MM.1S (cell line): ENCODE data around the gene NOP10.

Source experiments
- DNase-seq: peaks from one replicate; pipeline ENCODE4 v3.0.0-alpha.2; 2015
- H2AFZ ChIP-seq: fragments of 300-600 bp; sonication (generic); 2 replicates; pipeline ENCODE4 v1.6.0; 2016; ENCODE audit warnings: antibody characterized with exemption, low read length
- H3F3A ChIP-seq: fragments of 300-600 bp; sonication (generic); 2 replicates; pipeline ENCODE4 v1.6.1; 2016; ENCODE audit warnings: mild to moderate bottlenecking, antibody characterized with exemption, low read length, moderate library complexity, mixed read lengths; ENCODE audit not compliant: insufficient read depth
- H3K27ac ChIP-seq: fragments of 300-600 bp; sonication (generic); 2 replicates; pipeline ENCODE4 v1.5.1; 2016; ENCODE audit warnings: mild to moderate bottlenecking, low read length
- H3K27me3 ChIP-seq: fragments of 300-600 bp; sonication (generic); replicated peaks from 2 replicates; pipeline ENCODE4 v1.6.0; 2016; ENCODE audit warnings: low read length; ENCODE audit not compliant: insufficient read depth
- H3K36me3 ChIP-seq: fragments of 300-600 bp; sonication (generic); replicated peaks from 2 replicates; pipeline ENCODE4 v1.6.1; 2016; ENCODE audit warnings: mild to moderate bottlenecking, low read length, mixed read lengths; ENCODE audit not compliant: insufficient read depth
- H3K4me1 ChIP-seq: fragments of 300-600 bp; sonication (generic); 2 replicates; pipeline ENCODE4 v1.6.1; 2016; ENCODE audit warnings: low read length, mixed read lengths
- H3K4me2 ChIP-seq: fragments of 300-600 bp; sonication (generic); 2 replicates; pipeline ENCODE4 v1.6.0; 2016; ENCODE audit warnings: low read depth, low read length
- H3K4me3 ChIP-seq: fragments of 300-600 bp; sonication (generic); 2 replicates; pipeline ENCODE4 v1.5.1; 2016; ENCODE audit warnings: low read length, mixed read lengths
- H3K79me2 ChIP-seq: fragments of 300-600 bp; sonication (generic); 2 replicates; pipeline ENCODE4 v1.6.1; 2016; ENCODE audit warnings: mixed run types, low read length, mixed read lengths
- H3K9ac ChIP-seq: fragments of 300-600 bp; sonication (generic); 2 replicates; pipeline ENCODE4 v1.6.1; 2016; ENCODE audit warnings: low read length, mixed read lengths
- H3K9me2 ChIP-seq: fragments of 300-600 bp; sonication (generic); replicated peaks from 2 replicates; pipeline ENCODE4 v1.6.1; 2016; ENCODE audit warnings: mild to moderate bottlenecking, low read length, mixed read lengths; ENCODE audit not compliant: insufficient read depth
- H3K9me3 ChIP-seq: fragments of 300-600 bp; sonication (generic); replicated peaks from 2 replicates; pipeline ENCODE4 v1.6.1; 2016; ENCODE audit warnings: mild to moderate bottlenecking, low read length, mixed read lengths; ENCODE audit not compliant: insufficient read depth
- H4K20me1 ChIP-seq: fragments of 300-600 bp; sonication (generic); 2 replicates; pipeline ENCODE4 v1.6.1; 2016; ENCODE audit warnings: mild to moderate bottlenecking, low read length, moderate library complexity, mixed read lengths; ENCODE audit not compliant: insufficient read depth
- EZH2 ChIP-seq: fragments of 300-600 bp; sonication (generic); optimal IDR thresholded peaks from 2 replicates; pipeline ENCODE3; 2017; ENCODE audit warnings: low read depth, mild to moderate bottlenecking, antibody characterized with exemption, low read length, mixed read lengths
- EZH2phosphoT487 ChIP-seq: fragments of 300-600 bp; sonication (generic); IDR thresholded peaks from 2 replicates; pipeline ENCODE4 v1.6.1; 2018; ENCODE audit warnings: antibody characterized with exemption, low read length
- TF ChIP-seq, protein P1 (sequence below): fragments of 300-600 bp; sonication (generic); IDR thresholded peaks from 2 replicates; pipeline ENCODE4 v1.5.1; 2016; ENCODE audit warnings: antibody characterized with exemption, low read length, mixed read lengths

NOP10 gene

DNA sequence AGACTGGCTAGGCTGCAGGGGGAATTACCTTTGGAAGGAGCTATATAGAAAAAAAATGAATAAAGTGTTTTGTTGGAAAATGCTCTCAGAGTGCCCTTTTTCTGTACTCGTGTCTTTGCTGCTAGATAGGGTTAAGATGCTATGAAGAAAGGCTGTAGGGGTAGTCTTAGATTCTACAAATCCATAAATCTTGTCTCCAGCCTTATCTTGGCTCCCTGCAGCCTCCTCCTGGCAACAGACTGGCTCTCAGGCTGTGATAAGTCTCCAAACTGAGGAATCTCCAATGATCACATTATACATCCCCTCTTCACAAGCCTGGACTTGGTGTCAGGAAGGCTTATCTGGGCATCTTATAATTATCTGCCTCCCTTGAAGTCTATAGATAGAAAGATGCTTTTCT is 14.7 kb upstream of the NOP10 start:
- no peak for DNase-seq
- Histone ChIP-seq H3K9me3 (no peaks in the 10 kb centered on the region), H3K4me3 (no peak overlapping the region), H3F3A (no peaks in the 10 kb centered on the region), H3K27ac (no peak overlapping the region), H3K4me1 (no peaks in the 10 kb centered on the region), H3K9ac (no peak overlapping the region), H3K9me2 (no peaks in the 10 kb centered on the region), H2AFZ (no peak overlapping the region), H3K79me2 (peaks cover 6% of the 10 kb centered on the region; the same call in 1 of the 2 replicates), H3K27me3 (no peaks in the 10 kb centered on the region), H3K4me2 (no peak overlapping the region), H3K36me3 (no peaks in the 10 kb centered on the region), H4K20me1 (no peaks in the 10 kb centered on the region)
- TF ChIP-seq, protein P1, sequence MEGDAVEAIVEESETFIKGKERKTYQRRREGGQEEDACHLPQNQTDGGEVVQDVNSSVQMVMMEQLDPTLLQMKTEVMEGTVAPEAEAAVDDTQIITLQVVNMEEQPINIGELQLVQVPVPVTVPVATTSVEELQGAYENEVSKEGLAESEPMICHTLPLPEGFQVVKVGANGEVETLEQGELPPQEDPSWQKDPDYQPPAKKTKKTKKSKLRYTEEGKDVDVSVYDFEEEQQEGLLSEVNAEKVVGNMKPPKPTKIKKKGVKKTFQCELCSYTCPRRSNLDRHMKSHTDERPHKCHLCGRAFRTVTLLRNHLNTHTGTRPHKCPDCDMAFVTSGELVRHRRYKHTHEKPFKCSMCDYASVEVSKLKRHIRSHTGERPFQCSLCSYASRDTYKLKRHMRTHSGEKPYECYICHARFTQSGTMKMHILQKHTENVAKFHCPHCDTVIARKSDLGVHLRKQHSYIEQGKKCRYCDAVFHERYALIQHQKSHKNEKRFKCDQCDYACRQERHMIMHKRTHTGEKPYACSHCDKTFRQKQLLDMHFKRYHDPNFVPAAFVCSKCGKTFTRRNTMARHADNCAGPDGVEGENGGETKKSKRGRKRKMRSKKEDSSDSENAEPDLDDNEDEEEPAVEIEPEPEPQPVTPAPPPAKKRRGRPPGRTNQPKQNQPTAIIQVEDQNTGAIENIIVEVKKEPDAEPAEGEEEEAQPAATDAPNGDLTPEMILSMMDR: no peak
- TF ChIP-seq EZH2phosphoT487 (no peak), EZH2 (no peak)

DNA sequence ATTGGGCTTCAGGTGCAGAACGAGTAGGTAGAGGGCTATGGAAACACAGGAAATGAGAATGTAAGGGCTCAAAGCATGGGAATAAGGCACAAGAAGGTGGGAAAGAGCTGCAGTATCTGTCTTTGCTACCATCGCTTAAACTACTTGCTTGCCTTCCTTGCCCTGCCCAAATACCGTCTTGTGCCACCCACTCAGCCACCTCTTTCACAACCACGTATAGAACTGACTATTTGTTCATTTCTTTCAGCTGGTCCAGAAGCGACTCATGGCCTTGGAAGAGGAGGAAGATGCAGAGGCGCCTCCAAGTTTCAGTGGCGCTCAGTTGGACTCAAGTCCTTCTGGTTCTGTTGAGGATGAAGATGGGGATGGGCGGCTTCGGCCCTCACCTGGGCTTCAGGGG is 12.3 kb upstream of the NOP10 start:
- H3K9ac ChIP-seq: no peak overlapping the region
- TF ChIP-seq EZH2phosphoT487: no peak
- TF ChIP-seq, protein P1: no peak
- TF ChIP-seq EZH2: no peak
- H3K79me2 ChIP-seq: no peaks in the 10 kb centered on the region
- no peaks in the 10 kb centered on the region for H3K9me2 ChIP-seq
- no peaks in the 10 kb centered on the region for H4K20me1 ChIP-seq
- H3K4me2 ChIP-seq: no peak overlapping the region
- no peak overlapping the region for H3K27ac ChIP-seq
- H3K36me3 ChIP-seq: no peaks in the 10 kb centered on the region
- no peak overlapping the region for H2AFZ ChIP-seq
- H3K4me1 ChIP-seq: no peaks in the 10 kb centered on the region
- DNase-seq: no peak
- no peaks in the 10 kb centered on the region for H3F3A ChIP-seq
- no peak overlapping the region for H3K4me3 ChIP-seq
- H3K9me3 ChIP-seq: no peaks in the 10 kb centered on the region
- H3K27me3 ChIP-seq: no peaks in the 10 kb centered on the region

DNA sequence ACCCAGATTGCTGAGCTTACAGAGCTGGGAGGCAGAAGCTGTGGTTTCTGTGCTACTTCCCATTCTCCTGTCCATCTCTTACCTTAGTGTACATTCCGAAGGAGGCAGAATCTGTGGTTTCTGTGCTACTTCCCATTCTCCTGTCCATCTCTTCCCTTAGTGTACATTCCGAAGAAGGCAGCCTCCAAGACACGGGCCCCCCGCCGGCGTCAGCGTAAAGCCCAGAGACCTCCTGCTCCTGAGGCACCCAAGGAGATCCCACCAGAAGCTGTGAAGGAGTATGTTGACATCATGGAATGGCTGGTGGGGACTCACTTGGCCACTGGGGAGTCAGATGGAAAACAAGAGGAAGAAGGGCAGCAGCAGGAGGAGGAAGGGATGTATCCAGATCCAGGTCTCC is 11.3 kb upstream of the NOP10 start:
- DNase-seq: no peak
- H3K9me2 ChIP-seq: no peaks in the 10 kb centered on the region
- no peak overlapping the region for H3K27ac ChIP-seq
- H3F3A ChIP-seq: no peaks in the 10 kb centered on the region
- no peaks in the 10 kb centered on the region for H3K79me2 ChIP-seq
- no peak overlapping the region for H3K4me2 ChIP-seq
- no peaks in the 10 kb centered on the region for H3K4me1 ChIP-seq
- no peaks in the 10 kb centered on the region for H3K9me3 ChIP-seq
- no peaks in the 10 kb centered on the region for H3K36me3 ChIP-seq
- no peaks in the 10 kb centered on the region for H3K27me3 ChIP-seq
- no peak for TF ChIP-seq EZH2phosphoT487
- TF ChIP-seq, protein P1: no peak
- TF ChIP-seq EZH2: no peak
- no peaks in the 10 kb centered on the region for H4K20me1 ChIP-seq
- no peak overlapping the region for H3K9ac ChIP-seq
- no peak overlapping the region for H3K4me3 ChIP-seq
- H2AFZ ChIP-seq: no peak overlapping the region
